Inflammatory macrophage treated with lipopolysaccharide for 1 hour (primary cell): ENCODE data around the gene GATD1.

Source experiments
- DNase-seq, 2 donors: peaks; one replicate each; pipeline ENCODE4 v3.0.0-alpha.2; 2020 to 2022

Gene GATD1

GRCh38 chr11:777288-778255 is at the start of gene GATD1:
GATD1 (minus strand) TSS chr11:777487; CDS start chr11:777462, 25 bp downstream.
- peak; percentile 81 to 93 for DNase-seq

GRCh38 chr11:826836-827145 is 49.5 kb upstream of the GATD1 start:
- no peak for DNase-seq

DNA sequence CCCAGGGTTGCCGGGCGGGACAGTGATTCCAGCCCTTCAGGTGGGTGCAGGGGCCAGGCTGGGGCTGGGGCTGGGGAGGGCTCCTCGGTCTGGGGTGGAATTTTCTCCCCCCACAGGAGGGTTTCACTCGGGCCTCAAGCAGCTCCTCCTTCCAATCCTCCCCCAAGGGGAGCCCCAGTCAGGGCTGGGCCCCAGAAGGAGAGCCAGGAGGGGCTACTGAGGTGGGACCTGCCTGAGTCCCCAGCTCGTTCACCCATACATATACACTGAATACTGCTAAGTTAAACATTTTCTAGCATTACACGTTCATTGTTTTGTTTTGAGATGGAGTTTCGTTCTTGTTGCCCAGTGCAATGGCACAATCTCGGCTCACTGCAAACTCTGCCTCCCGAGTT is 48.9 kb upstream of the GATD1 start:
- no peak for DNase-seq

GRCh38 chr11:825366-826226 is 48.3 kb upstream of the GATD1 start:
- no peak for DNase-seq

GRCh38 chr11:824942-825341 is 47.7 kb upstream of the GATD1 start:
- no peak for DNase-seq

GRCh38 chr11:824292-824880 is 47.1 kb upstream of the GATD1 start:
- DNase-seq: no peak

DNA sequence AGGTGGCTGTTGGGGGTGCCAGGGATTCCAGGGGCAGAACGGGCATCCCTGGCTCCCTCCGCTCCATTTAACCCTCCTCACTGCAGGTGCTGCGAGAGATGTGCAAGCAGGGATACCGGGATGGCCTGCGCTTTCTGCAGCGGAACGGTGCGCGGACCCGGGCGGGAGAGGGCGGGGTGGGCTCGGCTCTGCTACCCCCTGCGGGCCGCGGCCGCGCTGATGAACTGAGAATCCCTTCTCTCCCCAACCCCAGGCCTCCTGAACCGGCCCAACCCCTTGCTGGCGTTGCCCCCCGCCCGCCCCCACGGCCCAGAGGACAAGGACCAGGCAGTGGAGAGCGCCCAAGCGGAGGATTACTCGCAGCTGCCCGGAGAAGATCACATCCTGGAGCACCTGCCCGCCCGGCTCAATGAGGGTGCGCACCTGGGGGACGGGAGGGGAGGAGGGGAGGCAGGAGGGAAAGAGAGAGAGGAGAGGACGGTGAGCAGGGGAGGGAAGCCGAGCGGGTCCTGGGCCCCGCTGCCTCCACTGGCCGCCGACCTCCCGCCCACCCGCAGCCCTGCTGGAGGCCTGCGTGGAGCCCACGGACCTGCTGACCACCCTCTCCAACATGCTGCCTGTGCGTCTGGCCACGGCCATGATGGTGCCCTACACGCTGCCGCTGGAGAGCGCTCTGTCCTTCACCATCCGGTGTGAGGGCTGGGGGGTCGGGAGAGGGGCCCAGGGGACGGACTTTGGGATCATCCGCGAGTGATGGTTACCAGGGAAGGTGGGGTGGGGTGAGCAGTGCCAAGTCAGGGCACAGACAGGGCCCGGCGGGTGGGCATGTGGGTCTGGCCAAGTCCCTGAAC is 46.4 kb upstream of the GATD1 start:
- no peak for DNase-seq

DNA sequence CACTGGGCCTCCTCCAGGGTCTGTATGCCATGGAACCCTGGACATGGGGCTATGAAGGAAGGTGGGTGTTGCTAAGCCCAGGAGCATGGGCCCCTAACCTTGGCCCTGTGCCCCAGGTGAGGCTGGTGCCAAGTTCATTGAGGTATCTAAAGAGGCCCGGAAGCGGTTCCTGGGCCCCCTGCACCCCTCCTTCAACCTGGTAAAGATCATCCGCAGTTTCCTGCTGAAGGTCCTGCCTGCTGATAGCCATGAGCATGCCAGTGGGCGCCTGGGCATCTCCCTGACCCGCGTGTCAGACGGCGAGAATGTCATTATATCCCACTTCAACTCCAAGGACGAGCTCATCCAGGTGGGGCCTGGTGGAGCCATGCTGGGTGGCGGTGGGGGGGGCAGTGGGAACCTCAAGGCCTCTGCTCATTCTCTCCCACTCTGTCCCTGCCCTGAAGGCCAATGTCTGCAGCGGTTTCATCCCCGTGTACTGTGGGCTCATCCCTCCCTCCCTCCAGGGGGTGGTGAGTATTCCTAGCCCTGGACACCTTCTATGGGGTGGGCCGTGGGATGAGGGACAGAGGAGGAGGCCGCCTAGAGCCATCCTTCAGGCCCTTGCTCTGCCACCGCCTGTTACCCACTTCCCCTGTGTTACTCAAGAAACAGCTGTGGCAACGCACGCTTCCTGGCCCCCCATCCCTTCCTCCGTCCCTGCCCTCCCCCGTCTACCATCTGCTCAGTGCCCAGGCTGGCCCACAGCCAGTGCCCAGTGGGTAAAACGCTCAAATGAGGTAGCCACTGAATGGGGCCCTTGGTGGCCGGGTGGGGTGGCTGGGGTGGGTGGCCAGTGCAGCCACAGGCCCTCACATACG is 44.5 kb upstream of the GATD1 start:
- peak in 1 of 2 donors; percentile 34 for DNase-seq

- peak; percentile 70 to 75 for DNase-seq
Measured at GRCh38 chr11:820655-821511, 43.6 kb upstream of the GATD1 start.

DNA sequence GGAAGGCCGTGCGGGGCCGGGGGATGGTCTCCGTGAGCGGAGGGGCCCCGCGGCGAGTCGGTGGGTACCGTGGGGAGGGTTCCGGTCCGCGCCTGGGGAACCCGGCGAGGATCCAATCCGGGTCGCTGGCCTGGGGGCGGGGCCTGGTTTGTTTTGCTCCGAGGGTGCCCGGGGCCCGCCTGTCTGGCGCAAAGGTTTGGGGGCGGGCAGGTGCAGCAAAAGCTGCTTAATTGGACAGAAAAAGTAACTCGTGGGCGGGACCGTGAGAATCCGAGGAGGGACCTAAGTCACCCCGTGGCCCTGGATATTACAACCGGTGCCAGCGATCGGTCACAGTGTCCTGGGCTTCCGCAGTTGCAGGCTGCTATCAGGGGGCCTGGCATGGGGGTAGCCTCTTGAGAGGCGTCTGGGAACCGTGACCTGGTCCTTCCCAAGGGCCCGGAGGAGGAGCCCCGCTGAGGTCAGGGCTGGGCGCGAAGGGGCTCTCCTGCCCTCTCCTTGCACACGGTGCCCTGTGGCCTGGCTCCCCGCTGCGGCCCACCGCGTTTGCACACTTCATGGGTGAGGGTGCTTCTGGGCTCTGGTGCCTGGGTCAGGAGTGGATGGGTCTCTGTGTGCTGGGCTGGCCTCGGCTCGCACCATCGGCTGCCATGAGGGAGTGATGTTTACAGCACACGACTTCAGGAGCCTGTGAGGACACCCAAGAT is 42.8 kb upstream of the GATD1 start:
- peak; percentile 64 to 69 for DNase-seq

DNA sequence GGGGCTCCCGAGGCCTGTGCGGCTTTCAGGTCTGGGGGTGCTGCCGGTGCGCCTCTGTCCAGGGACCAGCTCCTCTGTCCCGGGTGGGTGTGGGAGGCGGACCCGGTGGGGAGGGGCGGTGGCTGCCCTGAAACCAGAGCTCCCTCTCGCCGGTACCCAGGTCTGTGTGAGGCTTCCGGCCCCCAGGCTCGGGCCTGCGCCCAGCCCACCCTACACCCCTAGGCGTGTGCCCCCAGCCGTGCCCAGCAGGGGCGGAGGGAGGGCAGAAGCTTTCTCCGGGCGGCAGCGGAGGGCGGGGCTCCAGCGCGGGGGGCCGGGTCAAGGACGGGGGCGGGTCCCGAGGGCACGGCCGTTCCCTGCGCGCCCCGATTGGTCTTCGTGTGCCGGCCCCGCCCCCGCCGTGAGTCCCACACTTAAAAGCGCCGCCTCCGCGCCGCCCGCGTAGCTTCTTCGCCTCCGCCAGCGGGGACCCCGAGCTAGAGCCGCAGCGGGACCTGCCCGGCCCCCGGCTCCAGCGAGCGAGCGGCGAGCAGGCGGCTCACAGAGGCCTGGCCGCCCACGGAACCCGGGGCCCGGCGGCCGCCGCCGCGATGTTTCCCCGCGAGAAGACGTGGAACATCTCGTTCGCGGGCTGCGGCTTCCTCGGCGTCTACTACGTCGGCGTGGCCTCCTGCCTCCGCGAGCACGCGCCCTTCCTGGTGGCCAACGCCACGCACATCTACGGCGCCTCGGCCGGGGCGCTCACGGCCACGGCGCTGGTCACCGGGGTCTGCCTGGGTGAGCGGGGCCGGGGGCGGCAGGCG is 42.0 kb upstream of the GATD1 start:
- peak; percentile 80 to 92 for DNase-seq

DNA sequence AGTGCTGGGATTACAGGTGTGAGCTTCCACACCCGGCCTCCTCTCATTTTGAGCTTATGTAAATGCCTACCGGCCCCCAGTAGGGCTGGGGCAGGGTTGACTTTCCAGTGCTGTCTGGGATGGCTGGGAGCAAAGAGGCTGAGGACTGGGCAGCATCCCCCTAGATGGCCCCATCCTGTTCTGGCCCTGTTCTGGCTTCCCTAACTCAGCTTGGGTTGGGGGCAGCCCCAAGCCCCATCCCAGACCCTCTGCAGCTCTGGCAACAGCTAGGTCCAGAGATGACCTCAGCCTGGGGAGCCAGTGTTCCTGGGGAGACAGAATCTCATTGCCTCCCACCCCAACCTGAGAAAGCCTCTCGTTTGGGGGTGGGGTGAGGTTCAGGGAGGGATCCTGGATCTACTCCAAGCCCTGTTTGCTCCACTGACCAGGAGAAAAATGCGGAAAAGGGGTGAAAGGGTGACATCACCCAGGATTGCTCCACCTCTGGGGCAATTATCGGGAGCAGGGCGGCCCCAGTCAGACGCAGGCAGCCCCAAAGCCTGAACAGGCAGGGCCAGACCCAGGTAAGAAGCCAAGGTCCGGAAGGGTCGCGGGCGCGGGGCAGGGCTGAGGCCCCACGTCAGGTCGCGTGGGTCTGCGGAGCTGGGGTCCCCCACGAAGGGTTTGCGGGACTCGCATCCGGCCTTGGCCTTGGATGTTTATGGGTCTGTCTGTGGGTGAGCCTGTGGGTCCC is 41.3 kb upstream of the GATD1 start, which contains the start of gene PNPLA2:
PNPLA2 (plus strand) TSS at position 519 of the 733 bp plus-strand sequence. CDS start 805 bp downstream, outside the sequence.
- DNase-seq: no peak

DNA sequence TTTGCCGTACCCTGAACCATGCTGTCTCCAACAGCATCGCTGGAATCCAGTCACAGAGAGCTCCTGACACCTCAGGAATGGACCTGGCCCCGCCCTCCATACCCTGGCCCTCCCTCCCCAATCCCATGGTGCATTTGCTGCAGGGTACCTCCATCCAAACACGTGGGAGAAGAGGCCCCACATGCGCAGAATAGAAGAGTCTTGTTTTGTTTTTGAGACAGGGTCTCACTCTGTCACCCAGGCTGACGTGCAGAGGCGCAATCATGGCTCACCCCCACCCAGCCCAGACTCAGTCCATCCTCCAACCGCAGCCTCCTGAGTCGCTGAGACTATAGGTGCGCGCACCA is 39.1 kb upstream of the GATD1 start:
- DNase-seq: no peak

DNA sequence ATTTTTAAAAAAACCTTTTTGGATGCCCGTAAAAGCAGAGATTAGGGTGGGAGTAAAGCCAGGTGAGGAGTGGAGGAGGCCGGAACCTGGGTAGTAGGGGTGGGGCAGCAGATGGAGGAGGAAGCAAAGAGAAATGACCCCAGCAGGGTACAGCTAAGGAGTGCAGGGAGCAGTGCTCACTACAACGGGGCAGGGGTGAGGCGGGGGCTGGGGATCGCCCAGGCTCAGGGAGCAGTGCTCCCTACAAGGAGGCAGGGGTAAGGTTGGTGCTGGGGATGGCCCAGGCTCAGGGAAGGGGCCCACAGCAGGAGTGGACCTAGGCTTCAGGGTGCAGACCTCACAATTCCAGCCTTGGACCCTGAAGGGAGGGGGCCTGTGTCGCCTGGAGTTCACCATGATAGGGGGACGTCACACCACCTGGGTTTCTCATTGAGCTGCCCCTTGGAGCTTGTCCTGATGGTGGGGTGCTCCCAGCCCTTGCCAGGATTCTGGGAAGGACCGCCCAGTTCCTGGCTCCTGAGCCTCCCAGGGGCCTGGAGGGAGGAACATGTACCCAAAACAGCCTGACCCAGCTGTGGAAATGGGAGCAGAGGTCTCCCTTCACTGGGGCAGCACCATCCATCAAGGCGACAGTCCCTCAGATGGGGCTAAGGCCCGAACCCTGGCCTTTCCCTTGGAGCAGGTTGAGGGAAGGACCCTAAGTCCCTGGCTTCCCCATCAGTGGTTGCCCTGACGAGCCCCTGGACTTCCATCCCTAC is 38.6 kb upstream of the GATD1 start:
- no peak for DNase-seq

DNA sequence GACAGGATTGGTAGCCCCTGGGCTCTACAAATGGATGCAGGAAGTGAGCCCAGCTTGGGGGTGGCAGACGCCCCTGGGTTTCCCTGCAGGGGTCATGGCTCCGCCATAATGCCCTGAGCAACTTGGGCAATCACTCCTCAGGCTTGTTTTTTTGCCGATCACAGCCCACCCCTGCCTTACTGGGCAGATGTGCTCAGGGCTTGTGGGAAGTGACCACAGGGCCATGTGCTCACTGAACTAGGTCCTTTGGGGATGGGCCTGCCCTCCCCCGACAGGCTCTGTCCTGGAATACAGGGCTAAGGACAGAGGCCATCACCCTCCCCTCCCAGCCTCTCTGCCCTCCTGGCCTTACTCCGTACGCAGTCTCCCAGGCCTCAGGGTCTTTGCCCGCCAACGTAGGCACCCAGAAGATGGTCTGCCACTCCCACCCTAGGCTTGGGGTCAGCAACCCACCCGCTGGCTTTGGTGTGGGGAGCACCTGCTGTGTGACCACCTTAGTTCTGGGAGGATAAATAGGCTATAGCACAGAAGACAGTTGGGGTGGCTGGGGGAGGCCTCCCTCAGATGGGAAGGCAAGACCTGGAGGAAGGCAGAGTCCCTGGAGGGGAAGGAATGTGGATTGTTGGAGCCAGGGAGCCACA is 36.3 kb upstream of the GATD1 start:
- no peak for DNase-seq

GRCh38 chr11:813072-813455 is 35.8 kb upstream of the GATD1 start:
- no peak for DNase-seq

DNA sequence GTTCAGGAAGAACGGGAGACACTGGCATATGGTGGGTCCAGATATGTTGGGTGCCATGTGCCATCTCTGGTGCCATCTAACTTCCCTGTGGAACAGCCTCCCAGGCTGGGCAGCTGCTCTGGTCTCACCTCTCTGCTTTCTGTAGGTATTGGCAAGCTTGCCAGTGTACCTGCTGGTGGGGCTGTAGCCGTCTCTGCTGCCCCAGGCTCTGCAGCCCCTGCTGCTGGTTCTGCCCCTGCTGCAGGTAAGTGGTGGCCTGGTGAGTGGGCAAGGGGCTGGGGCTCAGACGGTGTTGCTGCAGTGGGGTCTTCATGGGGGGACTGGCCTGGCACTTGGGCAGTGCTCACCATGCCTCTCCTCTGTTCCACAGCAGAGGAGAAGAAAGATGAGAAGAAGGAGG is 35.1 kb upstream of the GATD1 start:
- no peak for DNase-seq
